Sigmoid colon (tissue), 7 donors: Measurements from ENCODE around the gene TMOD1. TPM values are rescaled to one million over a fixed set of nuclear protein-coding genes. Genes with fewer than 3 reads are reported as not detected.
A peak's percentile ranks its signal among the peaks of the same experiment; 100 is the strongest.

Experiments used
- DNase-seq: peaks from one replicate; pipeline ENCODE4 v3.0.0-alpha.2; 2019
- H3K27ac ChIP-seq, 4 donors: fragments of 200-600 bp; sonication (generic); one replicate each; pipeline ENCODE4 v1.5.1; 2016 to 2019; ENCODE audit warnings: mild to moderate bottlenecking in 1 of 4
- H3K27me3 ChIP-seq, 3 donors: fragments of 200-600 bp; sonication (generic); one replicate each; pipeline ENCODE4 v1.5.1; 2019; ENCODE audit warnings: mild to moderate bottlenecking in 1 of 3
- H3K36me3 ChIP-seq, 4 donors: fragments of 200-600 bp; sonication (generic); one replicate each; pipeline ENCODE4 v1.5.1; 2016 to 2019
- H3K4me1 ChIP-seq, 4 donors: fragments of 200-600 bp; sonication (generic); one replicate each; pipeline ENCODE4 v1.5.1; 2017 to 2019
- H3K4me3 ChIP-seq, 4 donors: fragments of 200-600 bp; sonication (generic); one replicate each; pipeline ENCODE4 v1.5.1; 2017 to 2019; ENCODE audit warnings: mild to moderate bottlenecking in 2 of 4, moderate library complexity in 1 of 4
- H3K9me3 ChIP-seq, 4 donors: fragments of 200-600 bp in 3 of 4; sonication (generic) in 3 of 4; one replicate each; pipeline versions ENCODE4 v1.5.1 to v1.6.1; 2013 to 2019
- EP300 ChIP-seq, 4 donors: sonication (generic); formaldehyde crosslinking; IDR thresholded peaks; one replicate each; pipeline ENCODE4 v1.6.1; 2017; ENCODE audit warnings: antibody characterized with exemption in 4 of 4
- POLR2A ChIP-seq, 2 donors: fragments of 450-650 bp; IDR thresholded peaks; one replicate each; pipeline ENCODE4 v1.6.1; 2016; ENCODE audit warnings: antibody characterized with exemption in 2 of 2, mild to moderate bottlenecking in 2 of 2, moderate library complexity in 2 of 2
- POLR2AphosphoS5 ChIP-seq, 4 donors: sonication (generic); formaldehyde crosslinking; IDR thresholded peaks; one replicate each; pipeline ENCODE4 v1.6.1; 2017; ENCODE audit warnings: antibody characterized with exemption in 4 of 4
- WGBS, 2 donors: extraction: QIAGEN DNeasy Blood & Tissue Kit; methylation state at CpG; one replicate each; pipeline ENCODE4 v1.1.7; 2013; 5-methylcytosine and 5-hydroxymethylcytosine counted together
- intact Hi-C: fragments of 100-400 bp; cut with DNase I; formaldehyde crosslinking; loops from one replicate; pipeline ENCODE4 v1.15.1; 2023
- polyA plus RNA-seq, 3 donors: library from polyadenylated mRNA; stranded (reverse); fragments of 200-250 nt; gene quantifications; one replicate each; pipeline ENCODE4 v1.2.3, GENCODE V29; 2013
- total RNA-seq, 4 donors: library from RNA; depleted of rRNA; stranded (reverse); fragments of >200 nt; gene quantifications; one replicate each; pipeline ENCODE4 v1.1.0, GENCODE V29; 2016
- TF ChIP-seq, protein P1 (sequence below), 4 experiments: fragments of 450-650 bp in 3 of 4; fragments of 200-600 bp in 1 of 4; IDR thresholded peaks; one replicate each; pipeline ENCODE4 v1.5.1; 2016 to 2019; ENCODE audit warnings: antibody characterized with exemption in 4 of 4, mild to moderate bottlenecking in 3 of 4, moderate library complexity in 2 of 4
- donor health status: healthy with polysubstance abuse.
- donor health status: Bipolar disorder and iron deficiency.
- donor health status: healthy.

TMOD1 gene
- total and polyA plus RNA-seq, 7 donors: 1.6 to 56.8 (median 28.5) TPM

DNA sequence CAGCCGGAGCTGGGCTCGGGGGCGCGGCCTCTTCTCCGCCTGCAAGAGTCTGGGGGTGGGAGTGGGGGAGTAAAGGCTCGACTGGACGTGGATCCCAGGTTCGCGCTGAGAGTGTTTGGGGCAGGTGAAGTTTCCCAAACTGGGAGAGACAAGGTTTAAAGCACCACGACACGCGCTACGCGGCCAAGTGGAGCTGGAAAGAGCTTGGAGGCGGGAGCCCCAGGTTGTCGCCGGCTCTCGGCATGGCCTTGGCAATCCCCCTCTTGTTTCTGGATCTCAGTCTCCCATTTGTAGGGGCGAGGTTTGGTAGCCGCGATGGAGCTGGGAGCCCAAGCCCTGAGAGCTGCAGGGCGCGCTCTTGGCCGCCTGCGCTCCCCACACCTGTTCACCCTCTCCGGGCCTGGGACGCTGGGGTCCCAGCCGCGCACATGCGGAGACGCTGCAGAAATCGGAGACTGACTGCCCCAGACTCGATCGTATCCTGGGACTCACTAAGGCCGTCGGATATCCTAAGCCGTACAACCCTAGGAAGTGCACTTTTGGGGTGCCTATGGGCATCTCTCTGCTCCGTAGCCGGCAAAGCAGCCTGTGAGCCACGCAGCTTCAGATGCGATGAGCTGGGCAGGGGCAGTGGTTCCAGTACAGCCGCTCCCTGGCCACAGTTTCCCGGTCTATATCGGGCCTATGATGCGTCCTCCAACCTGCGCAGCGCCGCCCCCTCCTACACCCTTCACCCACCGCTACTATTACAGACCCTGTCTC is 937 bp downstream of the TMOD1 start:
- Histone ChIP-seq H3K27ac (peak overlapping the region; percentile 84 to 92 (median 92)), H3K27me3 (no peaks in the 10 kb centered on the region), H3K36me3 (no peaks in the 10 kb centered on the region), H3K4me1 (peaks cover 0 to 39% (median 37%) of the 10 kb centered on the region in 4 donors), H3K4me3 (peak overlapping the region; percentile 78 to 96 (median 86)), H3K9me3 (no peaks in the 10 kb centered on the region)
- 3 to 4% methylated on average over 49 of the region's 49 CpGs for WGBS, 2 donors
- no peak for DNase-seq
- TF ChIP-seq POLR2AphosphoS5 (IDR thresholded peaks at IDR 0.05): peak in 1 of 4 donors; percentile 19
- TF ChIP-seq, protein P1, sequence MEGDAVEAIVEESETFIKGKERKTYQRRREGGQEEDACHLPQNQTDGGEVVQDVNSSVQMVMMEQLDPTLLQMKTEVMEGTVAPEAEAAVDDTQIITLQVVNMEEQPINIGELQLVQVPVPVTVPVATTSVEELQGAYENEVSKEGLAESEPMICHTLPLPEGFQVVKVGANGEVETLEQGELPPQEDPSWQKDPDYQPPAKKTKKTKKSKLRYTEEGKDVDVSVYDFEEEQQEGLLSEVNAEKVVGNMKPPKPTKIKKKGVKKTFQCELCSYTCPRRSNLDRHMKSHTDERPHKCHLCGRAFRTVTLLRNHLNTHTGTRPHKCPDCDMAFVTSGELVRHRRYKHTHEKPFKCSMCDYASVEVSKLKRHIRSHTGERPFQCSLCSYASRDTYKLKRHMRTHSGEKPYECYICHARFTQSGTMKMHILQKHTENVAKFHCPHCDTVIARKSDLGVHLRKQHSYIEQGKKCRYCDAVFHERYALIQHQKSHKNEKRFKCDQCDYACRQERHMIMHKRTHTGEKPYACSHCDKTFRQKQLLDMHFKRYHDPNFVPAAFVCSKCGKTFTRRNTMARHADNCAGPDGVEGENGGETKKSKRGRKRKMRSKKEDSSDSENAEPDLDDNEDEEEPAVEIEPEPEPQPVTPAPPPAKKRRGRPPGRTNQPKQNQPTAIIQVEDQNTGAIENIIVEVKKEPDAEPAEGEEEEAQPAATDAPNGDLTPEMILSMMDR (IDR thresholded peaks at IDR 0.05): no peak
- intact Hi-C loops: no loop called here

DNA sequence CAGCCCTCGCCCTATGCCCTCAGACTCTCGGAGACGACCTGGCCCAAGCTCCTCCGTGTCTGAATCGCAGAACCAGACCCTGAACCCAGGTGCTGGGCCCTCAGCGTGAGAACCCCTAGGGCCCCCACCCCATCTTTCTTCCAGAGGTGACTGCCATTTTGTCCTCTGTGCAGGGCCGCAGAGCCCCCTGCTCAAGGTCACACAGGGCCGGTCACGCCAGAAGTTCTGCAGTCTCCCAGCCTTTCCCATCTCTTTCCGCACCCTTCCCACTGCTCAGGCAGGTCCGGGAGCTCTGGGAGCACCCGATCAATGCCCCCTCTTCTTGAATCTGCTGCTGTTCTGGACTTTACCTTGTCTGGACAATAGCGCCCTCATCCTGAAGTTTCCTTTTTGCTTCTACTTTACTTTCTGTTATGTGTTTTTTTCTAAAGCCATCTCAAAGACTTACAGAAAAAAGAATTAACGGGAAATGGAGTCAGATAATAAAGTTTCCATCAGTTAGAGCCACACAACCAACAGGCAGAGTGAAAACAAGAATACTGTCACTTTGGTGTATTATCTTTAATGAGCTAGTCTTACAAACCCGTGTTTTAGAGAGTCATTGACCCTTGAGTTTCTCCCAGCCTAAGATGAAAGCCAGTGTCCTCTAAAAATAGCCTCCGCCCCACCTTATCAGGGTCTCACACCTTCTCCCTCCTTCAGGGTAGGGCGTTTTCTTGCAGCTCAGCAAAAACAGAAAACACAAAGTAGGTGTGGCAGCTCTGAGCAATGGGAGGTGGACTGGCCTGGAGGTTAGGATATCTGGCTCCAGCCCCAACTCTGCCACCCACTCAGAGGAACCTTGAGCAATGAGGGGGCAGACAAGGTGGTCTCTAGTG is 1.8 kb downstream of the TMOD1 start:
- DNase-seq: no peak

DNA sequence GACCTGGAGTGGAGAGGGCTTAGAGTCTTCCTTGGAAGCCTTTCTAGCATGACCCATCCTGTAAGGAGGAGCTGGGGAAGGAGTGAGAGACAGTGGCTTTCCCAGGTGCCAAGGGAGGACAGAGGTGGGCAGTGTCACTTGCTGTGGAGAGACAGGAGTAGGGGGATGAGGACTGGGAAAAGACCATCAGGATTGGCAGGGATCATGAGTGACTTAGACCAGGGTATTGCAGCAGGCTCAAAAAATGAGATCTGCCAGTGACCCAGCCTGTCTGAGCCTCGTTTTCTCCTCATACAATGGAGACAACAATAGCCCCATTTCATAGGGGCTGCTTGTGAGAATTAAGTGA is 2.4 kb downstream of the TMOD1 start:
- DNase-seq: no peak
- Histone ChIP-seq H3K4me3 (peak overlapping the region in 1 of 4 donors; percentile 85), H3K36me3 (no peaks in the 10 kb centered on the region), H3K4me1 (peaks cover 0 to 41% (median 39%) of the 10 kb centered on the region in 4 donors), H3K9me3 (no peaks in the 10 kb centered on the region), H3K27me3 (no peaks in the 10 kb centered on the region), H3K27ac (peak overlapping the region; percentile 84 to 92 (median 92))
- WGBS, 2 donors: 72 to 80% methylated on average over 1 of the region's 1 CpG
- TF ChIP-seq POLR2A (IDR thresholded peaks at IDR 0.05) (no peak), EP300 (IDR thresholded peaks at IDR 0.05) (no peak)
- intact Hi-C loops: no loop called here

More for the DNA sequence above, 1.8 kb downstream of the TMOD1 start:
- Histone ChIP-seq H3K36me3 (no peaks in the 10 kb centered on the region), H3K4me3 (peak overlapping the region; percentile 78 to 96 (median 86)), H3K27me3 (no peaks in the 10 kb centered on the region), H3K9me3 (no peaks in the 10 kb centered on the region), H3K4me1 (peaks cover 0 to 41% (median 38%) of the 10 kb centered on the region in 4 donors), H3K27ac (peak overlapping the region; percentile 84 to 92 (median 92))
- TF ChIP-seq POLR2A (IDR thresholded peaks at IDR 0.05): no peak
- no peak for TF ChIP-seq EP300 (IDR thresholded peaks at IDR 0.05)
- intact Hi-C loops: no loop called here
- 18 to 37% methylated on average over 17 of the region's 17 CpGs for WGBS, 2 donors

DNA sequence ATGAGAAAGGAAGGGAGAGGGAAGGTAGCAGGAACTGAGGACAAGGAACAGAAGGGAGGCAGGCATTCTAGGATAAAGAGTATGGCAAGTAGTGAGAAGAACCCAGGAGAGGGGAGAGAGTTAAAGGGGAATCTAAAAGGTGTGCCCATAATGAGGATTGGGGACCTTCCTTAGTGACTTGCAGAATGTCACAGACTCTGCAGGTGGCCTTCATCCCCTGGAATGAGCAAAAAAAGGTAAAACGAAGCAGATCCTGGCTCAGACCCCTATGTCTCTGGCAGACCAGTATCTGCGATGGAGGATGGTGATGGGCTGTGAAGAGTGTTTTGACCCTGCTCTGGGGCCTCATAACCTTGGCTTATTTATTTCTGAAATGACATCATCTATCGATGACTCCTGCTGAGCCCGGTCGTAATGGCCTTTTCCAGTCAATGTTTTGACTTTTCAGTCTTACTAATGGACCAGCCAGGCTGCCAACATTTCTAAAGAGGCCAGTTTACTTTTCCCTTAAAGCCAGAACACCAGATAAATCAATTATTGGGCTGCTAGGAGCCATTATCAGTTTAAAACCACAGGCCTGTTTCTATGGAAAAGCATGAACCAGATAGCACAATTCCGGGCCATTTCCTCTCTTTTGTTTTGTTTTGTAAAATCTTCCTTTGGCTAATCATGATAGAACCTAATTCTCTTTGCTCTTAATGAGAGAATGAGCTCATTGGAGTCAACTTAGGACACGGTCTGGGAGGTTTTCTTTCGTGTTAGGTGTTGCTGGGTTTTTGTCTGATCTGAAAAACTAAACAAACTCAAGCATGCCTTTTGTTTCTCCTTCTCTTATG is 3.1 kb downstream of the TMOD1 start:
- intact Hi-C loops: no loop called here
- H3K4me3 ChIP-seq: no peak overlapping the region
- TF ChIP-seq POLR2AphosphoS5 (IDR thresholded peaks at IDR 0.05): no peak
- TF ChIP-seq POLR2A (IDR thresholded peaks at IDR 0.05): no peak
- TF ChIP-seq, protein P1 (IDR thresholded peaks at IDR 0.05): no peak
- TF ChIP-seq EP300 (IDR thresholded peaks at IDR 0.05): no peak
- no peaks in the 10 kb centered on the region for H3K27me3 ChIP-seq
- peak overlapping the region; percentile 84 to 92 (median 92) for H3K27ac ChIP-seq
- no peaks in the 10 kb centered on the region for H3K9me3 ChIP-seq
- H3K36me3 ChIP-seq: no peaks in the 10 kb centered on the region
- H3K4me1 ChIP-seq: peaks cover 0 to 48% (median 43%) of the 10 kb centered on the region in 4 donors
- WGBS, 2 donors: 78 to 83% methylated on average over 8 of the region's 8 CpGs
- DNase-seq: no peak

DNA sequence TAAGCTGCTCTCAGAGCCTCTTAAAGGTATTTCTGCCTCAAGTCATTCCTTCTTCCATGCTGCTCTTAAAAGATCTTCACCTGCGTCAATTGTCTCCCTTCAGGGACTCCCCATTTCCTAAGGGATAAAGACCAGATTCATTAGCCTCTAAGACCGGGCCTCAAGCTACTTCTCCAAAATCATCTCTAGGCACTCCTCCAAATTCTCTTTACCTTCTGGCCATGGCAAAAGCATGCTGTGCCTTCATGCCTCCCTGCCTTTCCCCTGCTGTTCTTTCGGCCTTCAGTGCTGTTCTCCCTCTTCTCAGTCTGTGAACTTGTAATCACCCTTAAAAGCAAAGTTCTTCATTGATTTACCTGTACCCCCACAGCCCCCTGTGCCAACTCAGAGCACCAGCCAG is 4.4 kb downstream of the TMOD1 start:
- peaks cover 0 to 56% (median 53%) of the 10 kb centered on the region in 4 donors for H3K4me1 ChIP-seq
- DNase-seq: no peak

More for the DNA sequence above, 4.4 kb downstream of the TMOD1 start:
- no peaks in the 10 kb centered on the region for H3K27me3 ChIP-seq
- no peaks in the 10 kb centered on the region for H3K36me3 ChIP-seq
- TF ChIP-seq POLR2A (IDR thresholded peaks at IDR 0.05): no peak
- no peak overlapping the region for H3K4me3 ChIP-seq
- intact Hi-C loops: no loop called here
- WGBS, 2 donors: 95 to 96% methylated on average over 3 of the region's 3 CpGs
- peak overlapping the region in 3 of 4 donors; percentile 91 to 92 (median 92) for H3K27ac ChIP-seq
- H3K9me3 ChIP-seq: no peaks in the 10 kb centered on the region
